WTC11 (cell line): ENCODE data around the gene PIK3CA.

Experiments used
- CREM ChIP-seq: sonication (generic); formaldehyde crosslinking; IDR thresholded peaks from 2 replicates; pipeline ENCODE4 v1.8.1; 2022; ENCODE audit warnings: mild to moderate bottlenecking, missing genetic modification reagents, moderate library complexity
- ESRRA ChIP-seq: sonication (generic); formaldehyde crosslinking; IDR thresholded peaks from 2 replicates; pipeline ENCODE4 v1.8.1; 2022; ENCODE audit warnings: mild to moderate bottlenecking, missing genetic modification reagents, borderline replicate concordance
- NR1H2 ChIP-seq: sonication (generic); formaldehyde crosslinking; IDR thresholded peaks from 2 replicates; pipeline ENCODE4 v1.9.0; 2021; ENCODE audit warnings: mild to moderate bottlenecking, moderate library complexity, missing genetic modification reagents
- ZNF219 ChIP-seq: sonication (generic); formaldehyde crosslinking; IDR thresholded peaks from 2 replicates; pipeline ENCODE4 v1.8.0; 2023; ENCODE audit warnings: missing genetic modification reagents, mild to moderate bottlenecking, borderline replicate concordance
- ZNF317 ChIP-seq: sonication (generic); formaldehyde crosslinking; IDR thresholded peaks from 2 replicates; pipeline ENCODE4 v1.8.1; 2023; ENCODE audit warnings: low read depth, mild to moderate bottlenecking, moderate library complexity, missing genetic modification reagents, borderline replicate concordance
- TF ChIP-seq, protein P1 (sequence below): fragments of 200-600 bp; IDR thresholded peaks from 2 replicates; pipeline ENCODE4 v1.8.0; 2022; ENCODE audit warnings: antibody characterized with exemption
- TF ChIP-seq, protein P2 (sequence below): sonication (generic); formaldehyde crosslinking; conservative IDR thresholded peaks from 2 replicates; pipeline ENCODE4 v1.8.1; 2022; ENCODE audit warnings: mild to moderate bottlenecking, missing genetic modification reagents
- TF ChIP-seq, protein P3 (sequence below): sonication (generic); formaldehyde crosslinking; IDR thresholded peaks from 2 replicates; pipeline ENCODE4 v1.8.1; 2022; ENCODE audit warnings: mild to moderate bottlenecking, missing genetic modification reagents, moderate library complexity, borderline replicate concordance
- TF ChIP-seq, protein P4 (sequence below): sonication (generic); formaldehyde crosslinking; IDR thresholded peaks from 2 replicates; pipeline ENCODE4 v1.8.1; 2023; ENCODE audit warnings: mild to moderate bottlenecking, missing genetic modification reagents, moderate library complexity

- TF ChIP-seq, protein P1, sequence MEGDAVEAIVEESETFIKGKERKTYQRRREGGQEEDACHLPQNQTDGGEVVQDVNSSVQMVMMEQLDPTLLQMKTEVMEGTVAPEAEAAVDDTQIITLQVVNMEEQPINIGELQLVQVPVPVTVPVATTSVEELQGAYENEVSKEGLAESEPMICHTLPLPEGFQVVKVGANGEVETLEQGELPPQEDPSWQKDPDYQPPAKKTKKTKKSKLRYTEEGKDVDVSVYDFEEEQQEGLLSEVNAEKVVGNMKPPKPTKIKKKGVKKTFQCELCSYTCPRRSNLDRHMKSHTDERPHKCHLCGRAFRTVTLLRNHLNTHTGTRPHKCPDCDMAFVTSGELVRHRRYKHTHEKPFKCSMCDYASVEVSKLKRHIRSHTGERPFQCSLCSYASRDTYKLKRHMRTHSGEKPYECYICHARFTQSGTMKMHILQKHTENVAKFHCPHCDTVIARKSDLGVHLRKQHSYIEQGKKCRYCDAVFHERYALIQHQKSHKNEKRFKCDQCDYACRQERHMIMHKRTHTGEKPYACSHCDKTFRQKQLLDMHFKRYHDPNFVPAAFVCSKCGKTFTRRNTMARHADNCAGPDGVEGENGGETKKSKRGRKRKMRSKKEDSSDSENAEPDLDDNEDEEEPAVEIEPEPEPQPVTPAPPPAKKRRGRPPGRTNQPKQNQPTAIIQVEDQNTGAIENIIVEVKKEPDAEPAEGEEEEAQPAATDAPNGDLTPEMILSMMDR: no peak; the same call in 1 of the 2 replicates
- TF ChIP-seq ZNF317 (CRISPR knock-in tag) (no peak), CREM (CRISPR knock-in tag) (no peak), ESRRA (CRISPR knock-in tag) (no peak), NR1H2 (CRISPR knock-in tag) (no peak), ZNF219 (no peak)
- TF ChIP-seq, protein P2, sequence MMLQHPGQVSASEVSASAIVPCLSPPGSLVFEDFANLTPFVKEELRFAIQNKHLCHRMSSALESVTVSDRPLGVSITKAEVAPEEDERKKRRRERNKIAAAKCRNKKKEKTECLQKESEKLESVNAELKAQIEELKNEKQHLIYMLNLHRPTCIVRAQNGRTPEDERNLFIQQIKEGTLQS (CRISPR knock-in tag): no peak
- TF ChIP-seq, protein P3, sequence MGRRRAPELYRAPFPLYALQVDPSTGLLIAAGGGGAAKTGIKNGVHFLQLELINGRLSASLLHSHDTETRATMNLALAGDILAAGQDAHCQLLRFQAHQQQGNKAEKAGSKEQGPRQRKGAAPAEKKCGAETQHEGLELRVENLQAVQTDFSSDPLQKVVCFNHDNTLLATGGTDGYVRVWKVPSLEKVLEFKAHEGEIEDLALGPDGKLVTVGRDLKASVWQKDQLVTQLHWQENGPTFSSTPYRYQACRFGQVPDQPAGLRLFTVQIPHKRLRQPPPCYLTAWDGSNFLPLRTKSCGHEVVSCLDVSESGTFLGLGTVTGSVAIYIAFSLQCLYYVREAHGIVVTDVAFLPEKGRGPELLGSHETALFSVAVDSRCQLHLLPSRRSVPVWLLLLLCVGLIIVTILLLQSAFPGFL (CRISPR knock-in tag): no peak
- TF ChIP-seq, protein P4, sequence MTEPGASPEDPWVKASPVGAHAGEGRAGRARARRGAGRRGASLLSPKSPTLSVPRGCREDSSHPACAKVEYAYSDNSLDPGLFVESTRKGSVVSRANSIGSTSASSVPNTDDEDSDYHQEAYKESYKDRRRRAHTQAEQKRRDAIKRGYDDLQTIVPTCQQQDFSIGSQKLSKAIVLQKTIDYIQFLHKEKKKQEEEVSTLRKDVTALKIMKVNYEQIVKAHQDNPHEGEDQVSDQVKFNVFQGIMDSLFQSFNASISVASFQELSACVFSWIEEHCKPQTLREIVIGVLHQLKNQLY (CRISPR knock-in tag): no peak
Observed at GRCh38 chr3:179146911-179147513, 1.1 kb upstream of the PIK3CA start.
